GM19240 (cell line): ENCODE data around the gene DUSP18.
A peak's percentile ranks its signal among the peaks of the same experiment; 100 is the strongest.
"Not testable (repeated sequence)": the region's sequence is repeated elsewhere in the genome, so short reads cannot be mapped to it uniquely, and the experiment has no call there.

Experiments used
- DNase-seq: peaks from one replicate; pipeline ENCODE4 v3.0.0; 2011; ENCODE audit warnings: low spot score; ENCODE audit not compliant: insufficient read length

DUSP18 gene

GRCh38 chr22:30640839-30641430, 26.7 kb downstream of the DUSP18 start:
- no peak for DNase-seq

GRCh38 chr22:30640361-30640760, 27.3 kb downstream of the DUSP18 start:
- DNase-seq = no peak

- no peak for DNase-seq
Observed at GRCh38 chr22:30637701-30638114, 30.0 kb downstream of the DUSP18 start.

GRCh38 chr22:30636226-30637077, 31.2 kb downstream of the DUSP18 start:
- DNase-seq = no peak

GRCh38 chr22:30635273-30636225, 32.1 kb downstream of the DUSP18 start, which contains the start of gene SLC35E4:
Gene SLC35E4, plus strand, starts transcription at chr22:30635781. Its CDS starts 670 bp downstream, at chr22:30636451.
- DNase-seq = peak; percentile 86

GRCh38 chr22:30634471-30635233, 33.0 kb downstream of the DUSP18 start:
- DNase-seq = peak; percentile 97

- DNase-seq = not testable (repeated sequence)
Observed at GRCh38 chr22:30631469-30631868, 36.2 kb downstream of the DUSP18 start.

GRCh38 chr22:30628491-30628890, 39.2 kb downstream of the DUSP18 start:
- no peak for DNase-seq

GRCh38 chr22:30627471-30627870, 40.2 kb downstream of the DUSP18 start:
- DNase-seq = no peak

GRCh38 chr22:30626413-30626812, 41.3 kb downstream of the DUSP18 start:
- DNase-seq = no peak

- not testable (repeated sequence) for DNase-seq
Observed at GRCh38 chr22:30619909-30620308, 47.8 kb downstream of the DUSP18 start.

- DNase-seq = no peak
Observed at GRCh38 chr22:30617819-30618218, 49.9 kb downstream of the DUSP18 start.

GRCh38 chr22:30615543-30615954, 52.1 kb downstream of the DUSP18 start:
- no peak for DNase-seq

- DNase-seq = no peak
Observed at GRCh38 chr22:30614879-30615278, 52.8 kb downstream of the DUSP18 start.

GRCh38 chr22:30614268-30614667, 53.4 kb downstream of the DUSP18 start:
- DNase-seq = no peak

GRCh38 chr22:30612789-30613188, 54.9 kb downstream of the DUSP18 start:
- no peak for DNase-seq
